ENCODE results near the gene CALHM5.
"Not testable (repeated sequence)": the region's sequence is repeated elsewhere in the genome, so short reads cannot be mapped to it uniquely, and the experiment has no call there.

The CALHM5 gene

DNA sequence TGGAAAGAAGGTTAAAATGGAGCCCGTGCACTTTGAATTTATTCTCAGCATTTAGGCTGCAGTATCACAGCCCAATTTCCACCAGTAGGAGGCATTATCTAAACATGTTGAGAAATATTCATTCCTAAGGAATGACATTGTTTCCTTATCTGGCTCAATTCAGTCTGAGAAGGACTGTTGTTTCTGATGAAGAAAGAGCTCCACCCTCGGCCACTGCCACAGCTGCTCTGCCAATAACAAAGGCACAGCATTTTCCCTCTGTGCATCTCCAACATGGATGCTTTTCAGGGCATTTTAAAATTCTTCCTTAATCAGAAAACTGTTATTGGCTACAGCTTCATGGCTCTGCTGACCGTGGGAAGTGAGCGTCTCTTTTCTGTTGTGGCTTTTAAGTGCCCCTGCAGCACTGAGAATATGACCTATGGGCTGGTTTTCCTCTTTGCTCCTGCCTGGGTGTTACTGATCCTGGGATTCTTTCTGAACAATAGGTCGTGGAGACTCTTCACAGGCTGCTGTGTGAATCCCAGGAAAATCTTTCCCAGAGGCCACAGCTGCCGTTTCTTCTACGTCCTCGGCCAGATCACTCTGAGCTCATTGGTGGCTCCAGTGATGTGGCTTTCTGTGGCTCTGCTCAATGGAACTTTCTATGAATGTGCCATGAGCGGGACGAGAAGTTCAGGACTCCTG lies at the start of gene CALHM5:
Gene CALHM5, plus strand, starts transcription at position 216 of the 687 bp plus-strand sequence. Its CDS starts 58 bp downstream, at position 274.
- peak; percentile 46 for DNase-seq

DNA sequence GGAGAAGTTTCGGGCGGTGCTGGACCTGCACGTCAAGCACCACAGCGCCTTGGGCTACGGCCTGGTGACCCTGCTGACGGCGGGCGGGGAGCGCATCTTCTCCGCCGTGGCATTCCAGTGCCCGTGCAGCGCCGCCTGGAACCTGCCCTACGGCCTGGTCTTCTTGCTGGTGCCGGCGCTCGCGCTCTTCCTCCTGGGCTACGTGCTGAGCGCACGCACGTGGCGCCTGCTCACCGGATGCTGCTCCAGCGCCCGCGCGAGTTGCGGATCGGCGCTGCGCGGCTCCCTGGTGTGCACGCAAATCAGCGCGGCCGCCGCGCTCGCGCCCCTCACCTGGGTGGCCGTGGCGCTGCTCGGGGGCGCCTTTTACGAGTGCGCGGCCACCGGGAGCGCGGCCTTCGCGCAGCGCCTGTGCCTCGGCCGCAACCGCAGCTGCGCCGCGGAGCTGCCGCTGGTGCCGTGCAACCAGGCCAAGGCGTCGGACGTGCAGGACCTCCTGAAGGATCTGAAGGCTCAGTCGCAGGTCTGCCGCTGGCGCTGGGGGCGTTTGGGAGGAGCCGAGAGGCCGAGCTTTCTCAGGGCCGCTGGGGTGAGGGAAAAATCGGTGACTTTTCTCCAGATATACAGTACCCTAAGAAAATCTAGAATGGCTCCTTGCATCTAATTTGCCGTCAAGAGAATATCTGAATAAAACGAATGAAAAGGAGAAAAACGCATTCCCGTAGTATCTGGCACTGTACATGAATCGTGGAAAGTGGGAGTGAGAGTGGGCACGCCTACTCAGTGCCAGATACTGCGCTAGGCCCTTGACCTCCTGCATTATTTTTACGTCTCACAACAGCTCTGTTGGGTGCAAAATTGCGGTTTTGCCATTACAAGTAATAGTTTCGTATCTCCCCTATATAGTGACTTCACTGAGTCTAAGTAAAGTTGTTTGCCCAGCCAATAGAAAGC lies 49.2 kb upstream of the CALHM5 start:
- DNase-seq = peak; percentile 81

DNA sequence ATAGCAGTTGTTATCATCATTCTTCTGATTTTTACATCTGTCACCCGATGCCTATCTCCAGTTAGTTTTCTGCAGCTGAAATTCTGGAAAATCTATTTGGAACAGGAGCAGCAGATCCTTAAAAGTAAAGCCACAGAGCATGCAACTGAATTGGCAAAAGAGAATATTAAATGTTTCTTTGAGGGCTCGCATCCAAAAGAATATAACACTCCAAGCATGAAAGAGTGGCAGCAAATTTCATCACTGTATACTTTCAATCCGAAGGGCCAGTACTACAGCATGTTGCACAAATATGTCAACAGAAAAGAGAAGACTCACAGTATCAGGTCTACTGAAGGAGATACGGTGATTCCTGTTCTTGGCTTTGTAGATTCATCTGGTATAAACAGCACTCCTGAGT lies 48.1 kb upstream of the CALHM5 start:
- DNase-seq = no peak

GRCh38 chr6:116465246-116465645 lies 46.2 kb upstream of the CALHM5 start:
- DNase-seq = no peak

GRCh38 chr6:116467096-116467495 lies 44.3 kb upstream of the CALHM5 start:
- DNase-seq = no peak

DNA sequence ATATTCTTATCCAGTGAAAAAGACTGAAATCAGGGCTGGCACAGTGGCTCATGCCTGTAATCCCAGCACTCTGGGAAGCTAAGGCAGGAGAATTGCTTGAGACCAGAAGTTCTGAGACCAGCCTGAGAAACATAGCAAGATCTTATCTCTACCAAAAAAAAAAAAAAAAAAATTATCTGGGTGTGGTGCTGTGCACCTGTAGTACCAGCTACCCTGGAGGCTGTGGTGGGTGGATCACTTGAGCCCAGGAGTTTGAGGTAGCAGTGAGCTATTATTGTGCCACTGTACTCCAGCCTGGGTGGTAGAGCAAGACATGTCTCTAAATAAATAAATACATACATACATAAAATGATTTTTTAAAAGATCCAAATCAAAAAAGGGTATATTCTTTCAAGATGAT lies 43.9 kb upstream of the CALHM5 start:
- no peak for DNase-seq

DNA sequence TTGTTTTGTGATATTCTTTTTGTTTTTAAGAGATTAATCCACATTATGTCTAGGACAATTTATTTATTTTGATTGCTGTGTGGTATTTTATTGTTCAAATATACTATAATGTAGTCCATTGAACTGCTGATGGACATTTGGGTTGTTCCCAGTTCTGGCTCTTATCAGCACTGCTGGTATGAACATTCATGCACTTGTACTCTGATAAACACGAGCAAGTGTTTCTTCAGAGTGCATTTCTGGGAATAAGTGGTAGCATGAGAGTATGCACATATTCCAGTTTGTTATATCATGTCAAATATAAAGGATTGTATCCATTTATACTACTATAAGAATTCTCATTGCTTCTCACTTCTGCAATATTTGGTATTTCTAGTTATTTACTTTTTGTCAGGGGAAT lies 43.1 kb upstream of the CALHM5 start:
- no peak for DNase-seq

DNA sequence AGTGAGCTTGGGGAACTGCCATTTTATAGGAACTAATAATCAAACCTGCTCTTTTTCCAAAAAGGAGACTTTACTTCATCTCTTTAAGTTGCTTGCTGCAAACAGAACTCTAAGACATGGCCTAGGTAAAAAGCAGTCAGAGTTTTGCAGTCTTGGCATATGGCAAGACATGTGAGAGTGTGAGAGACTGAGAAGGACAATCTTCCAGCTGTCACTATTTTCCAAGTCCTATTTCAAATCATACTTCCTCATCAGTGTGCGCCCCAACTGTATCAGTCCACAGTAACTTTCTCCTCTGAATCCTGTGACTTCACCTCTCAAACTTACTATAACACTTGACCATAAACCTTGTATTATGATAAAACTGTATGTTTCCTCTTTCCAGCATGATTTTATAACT lies 39.9 kb upstream of the CALHM5 start:
- no peak for DNase-seq

- no peak for DNase-seq
Observed at GRCh38 chr6:116472706-116473105, 38.7 kb upstream of the CALHM5 start.

GRCh38 chr6:116475141-116475540 lies 36.3 kb upstream of the CALHM5 start:
- no peak for DNase-seq

- no peak for DNase-seq
Observed at GRCh38 chr6:116476002-116476678, 35.3 kb upstream of the CALHM5 start.

- no peak for DNase-seq
Observed at GRCh38 chr6:116482780-116483179, 28.7 kb upstream of the CALHM5 start.

- no peak for DNase-seq
Observed at GRCh38 chr6:116483616-116484015, 27.8 kb upstream of the CALHM5 start.

DNA sequence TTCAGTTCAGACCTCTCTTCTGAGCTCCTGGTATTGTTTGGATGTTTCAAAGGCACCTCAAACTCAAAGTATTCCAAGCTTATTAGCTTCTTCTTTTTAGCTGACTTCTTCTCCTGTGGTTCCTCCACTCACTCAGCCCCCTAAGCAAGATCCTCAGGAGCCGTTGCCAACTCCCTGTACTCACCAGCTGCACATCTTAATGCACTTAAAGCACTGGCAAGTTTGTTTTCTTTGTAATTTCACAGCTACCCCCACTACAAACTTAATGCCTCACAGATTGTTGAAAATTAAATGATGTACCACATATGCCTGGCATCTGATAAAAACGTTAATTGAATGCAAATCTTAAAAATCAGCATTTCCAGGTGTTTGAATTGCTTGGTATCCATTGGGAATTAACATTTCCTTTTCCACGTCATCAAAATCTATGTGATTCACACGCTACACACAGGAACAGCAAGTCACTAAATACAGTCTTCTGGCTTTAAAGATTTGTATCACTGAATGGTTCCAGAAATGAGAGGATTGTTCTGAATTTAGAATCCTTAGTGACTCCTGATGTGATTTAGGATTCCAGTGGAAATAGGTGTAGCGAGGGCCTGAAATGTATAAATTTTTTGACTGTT lies 25.8 kb upstream of the CALHM5 start:
- no peak for DNase-seq

GRCh38 chr6:116491610-116492330 lies 19.7 kb upstream of the CALHM5 start:
- no peak for DNase-seq

DNA sequence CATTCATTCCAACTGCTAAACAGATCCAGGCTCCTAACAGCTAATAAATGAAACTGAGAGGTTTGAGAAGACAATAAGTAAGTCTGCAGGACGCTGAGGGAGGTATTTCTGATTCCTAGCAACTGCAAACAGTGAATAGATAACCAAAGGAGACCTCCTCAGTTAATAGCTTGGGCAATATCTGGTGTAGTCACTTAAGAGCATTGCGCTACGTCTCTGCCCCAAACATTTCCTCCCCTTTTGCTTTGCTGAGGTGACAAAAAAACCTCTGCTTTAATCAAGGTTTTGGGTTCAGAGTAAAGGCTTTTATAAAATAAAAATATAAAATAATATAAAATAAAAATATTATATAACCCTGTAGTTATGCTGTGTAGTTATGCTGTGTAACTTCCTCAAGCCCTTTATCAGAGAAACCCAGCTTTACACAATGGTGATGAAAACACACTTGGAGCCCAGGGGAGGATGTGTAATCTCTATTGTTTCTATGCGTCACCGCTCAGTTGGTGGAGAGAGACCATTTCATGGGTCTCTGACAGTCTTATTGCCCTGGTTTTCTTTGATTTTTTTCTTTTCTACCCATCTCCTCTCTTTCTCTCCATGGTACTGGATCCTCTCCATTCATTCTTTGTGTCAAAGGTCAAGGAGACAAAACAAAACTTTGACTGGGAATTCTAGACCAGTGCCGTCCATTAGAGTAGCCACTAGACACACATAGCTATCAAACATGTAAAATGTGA lies 18.9 kb upstream of the CALHM5 start:
- no peak for DNase-seq

GRCh38 chr6:116495161-116495560 lies 16.3 kb upstream of the CALHM5 start:
- not testable (repeated sequence) for DNase-seq

DNA sequence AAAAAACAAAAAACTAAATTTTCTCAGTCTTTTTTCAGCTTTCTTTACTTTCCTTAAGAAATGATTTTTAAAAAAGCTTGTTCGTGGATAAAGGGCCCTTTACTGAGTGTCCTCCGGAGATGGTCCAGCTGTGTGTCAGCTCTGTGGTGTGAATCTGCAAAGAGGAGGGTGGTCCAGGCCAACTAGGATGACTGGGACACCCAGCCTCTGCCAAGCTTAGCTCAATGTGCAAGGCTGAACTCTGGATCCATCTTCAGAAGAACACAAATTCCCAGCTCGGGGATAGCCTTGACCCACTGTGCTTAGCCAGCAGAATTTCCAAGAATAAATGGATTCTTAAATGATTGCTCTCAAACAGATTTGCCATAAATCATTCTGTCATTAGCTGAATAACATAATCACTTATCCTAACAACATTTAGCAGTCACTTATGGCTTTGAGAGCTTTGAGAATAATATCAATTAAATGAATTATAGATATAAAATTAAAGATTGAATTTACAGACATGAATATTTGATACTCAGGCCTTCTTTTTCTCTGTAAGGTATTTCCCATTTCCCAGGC lies 14.2 kb upstream of the CALHM5 start:
- DNase-seq = no peak

- DNase-seq = no peak
Observed at GRCh38 chr6:116500969-116501433, 10.4 kb upstream of the CALHM5 start.

GRCh38 chr6:116507324-116507723 lies 4.1 kb upstream of the CALHM5 start:
- DNase-seq = no peak

GRCh38 chr6:116508527-116508926 lies 2.9 kb upstream of the CALHM5 start:
- no peak for DNase-seq
